Activated CD4-positive, CD25-positive, alpha-beta regulatory T cell treated with anti-CD3 and anti-CD28 coated beads, Interleukin-2, amount 50 U/mL, for 16 hours (primary cell): Measurements from ENCODE around the gene GSG1L2.
"Not testable (repeated sequence)": the region's sequence is repeated elsewhere in the genome, so short reads cannot be mapped to it uniquely, and the experiment has no call there.

Experiments
- DNase-seq: peaks from one replicate; pipeline ENCODE4 v3.0.0-alpha.2; 2020; ENCODE audit warnings: low read depth, low spot score

GSG1L2 gene

GRCh38 chr17:9790889-9791876, 30.7 kb downstream of the GSG1L2 start, which contains the start of gene DHRS7C:
Gene DHRS7C, minus strand, starts transcription at chr17:9791592. Its CDS starts 308 bp downstream, at chr17:9791284.
- DNase-seq, result no peak

GRCh38 chr17:9790316-9790715, 31.6 kb downstream of the GSG1L2 start:
- no peak for DNase-seq

DNA sequence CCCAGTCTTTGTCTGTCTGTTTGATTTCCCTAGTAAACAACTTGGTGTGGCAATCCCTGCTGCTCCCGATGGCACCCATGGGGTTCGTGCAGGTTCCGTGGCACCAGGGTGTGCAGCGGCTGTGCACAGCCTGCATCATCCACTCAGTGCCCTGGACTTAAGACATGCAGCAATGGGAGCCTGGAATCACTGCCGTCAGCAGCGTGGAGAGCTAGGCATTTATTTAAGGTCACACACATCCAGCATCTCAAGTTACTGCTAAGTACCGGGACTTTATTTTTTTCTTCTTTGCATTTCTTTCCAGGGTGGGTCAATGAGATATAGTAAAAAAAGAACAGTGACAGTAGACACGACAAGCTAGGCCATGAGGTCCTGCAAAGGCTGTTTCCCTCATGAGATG, 33.3 kb downstream of the GSG1L2 start:
- no peak for DNase-seq

DNA sequence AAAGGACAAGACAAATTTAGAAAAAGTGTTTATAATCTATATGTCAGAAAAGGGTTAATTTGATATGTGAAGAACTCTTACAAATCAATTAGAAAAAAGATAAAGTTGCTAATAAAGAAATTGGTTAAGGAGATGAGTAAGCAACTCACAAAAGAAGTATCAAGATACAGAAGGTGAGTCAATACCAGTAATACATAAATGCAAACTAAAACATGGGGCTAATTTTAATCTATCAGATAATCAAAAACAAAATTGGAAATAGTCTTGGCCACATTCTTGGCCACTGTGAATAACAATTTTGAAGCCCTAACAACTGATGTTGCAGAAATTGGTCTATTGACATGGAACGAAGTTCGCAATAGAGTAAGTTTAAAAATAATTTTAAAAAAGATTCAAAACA, 37.3 kb downstream of the GSG1L2 start:
- no peak for DNase-seq

GRCh38 chr17:9783465-9783864, 38.4 kb downstream of the GSG1L2 start:
- DNase-seq, result not testable (repeated sequence)

- DNase-seq, result no peak
These were observed 38.8 kb downstream of the GSG1L2 start for GRCh38 chr17:9783050-9783449.

DNA sequence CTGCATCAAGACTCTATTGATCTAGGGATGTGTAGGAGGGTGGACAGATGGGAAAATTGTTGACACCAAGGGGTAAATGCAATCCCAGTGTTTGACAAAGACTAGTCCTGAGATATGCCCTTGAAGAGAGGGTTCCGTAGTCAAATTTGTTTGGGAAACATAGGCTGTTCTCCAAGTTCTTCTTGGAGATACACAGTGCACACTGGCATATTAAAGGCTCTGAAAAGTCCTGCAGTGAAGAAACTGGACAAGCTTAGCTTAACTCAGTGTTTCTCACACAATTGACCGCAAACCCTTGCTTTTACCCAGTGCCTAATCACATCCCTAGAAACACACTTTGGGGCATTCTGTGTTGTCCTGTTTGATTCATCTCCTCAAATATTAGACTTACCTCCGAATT, 41.3 kb downstream of the GSG1L2 start:
- no peak for DNase-seq

- no peak for DNase-seq
These were observed 45.0 kb downstream of the GSG1L2 start for GRCh38 chr17:9776911-9777310.

GRCh38 chr17:9772658-9773057, 49.2 kb downstream of the GSG1L2 start:
- no peak for DNase-seq

- no peak for DNase-seq
These were observed 50.4 kb downstream of the GSG1L2 start for GRCh38 chr17:9771465-9771864.

DNA sequence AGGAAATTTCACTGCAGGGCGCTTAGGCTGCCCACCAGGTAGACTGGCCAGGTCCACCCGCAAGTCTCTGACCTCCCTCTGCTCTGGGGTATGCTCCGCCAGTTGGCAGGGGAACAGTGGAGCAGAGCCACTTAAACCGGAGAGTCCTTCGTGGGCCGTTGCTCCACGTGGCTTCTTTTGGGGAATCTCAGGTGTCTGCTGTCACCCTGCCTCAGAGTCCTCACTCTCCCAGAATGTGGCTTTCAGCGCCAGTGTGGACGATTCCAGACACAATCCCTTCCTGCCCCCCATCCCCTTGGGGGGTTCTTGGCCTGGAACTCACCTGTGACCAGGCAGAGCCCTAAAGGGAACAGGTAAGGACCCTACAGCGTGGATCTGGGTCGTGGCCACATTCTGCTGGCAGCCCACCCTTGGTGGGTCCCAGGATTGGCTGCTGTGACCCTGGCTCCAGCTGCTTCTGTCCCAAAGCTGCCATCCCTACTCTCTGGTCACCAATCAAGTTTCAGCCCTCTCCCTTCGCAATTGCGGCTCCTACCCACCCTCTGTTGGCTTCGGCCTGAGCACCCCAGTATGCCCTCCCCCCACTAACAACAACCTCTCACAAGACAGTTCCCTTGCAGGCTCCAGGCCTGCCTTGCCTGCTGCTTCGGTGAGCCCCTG, 52.7 kb downstream of the GSG1L2 start:
- DNase-seq, result no peak

- DNase-seq, result no peak
These were observed 53.4 kb downstream of the GSG1L2 start for GRCh38 chr17:9768381-9768934.

- no peak for DNase-seq
These were observed 54.4 kb downstream of the GSG1L2 start for GRCh38 chr17:9767432-9767991.

GRCh38 chr17:9766970-9767369, 54.9 kb downstream of the GSG1L2 start:
- DNase-seq, result no peak

- no peak for DNase-seq
These were observed 56.6 kb downstream of the GSG1L2 start for GRCh38 chr17:9765322-9765721.

- no peak for DNase-seq
These were observed 58.2 kb downstream of the GSG1L2 start for GRCh38 chr17:9763643-9764042.

DNA sequence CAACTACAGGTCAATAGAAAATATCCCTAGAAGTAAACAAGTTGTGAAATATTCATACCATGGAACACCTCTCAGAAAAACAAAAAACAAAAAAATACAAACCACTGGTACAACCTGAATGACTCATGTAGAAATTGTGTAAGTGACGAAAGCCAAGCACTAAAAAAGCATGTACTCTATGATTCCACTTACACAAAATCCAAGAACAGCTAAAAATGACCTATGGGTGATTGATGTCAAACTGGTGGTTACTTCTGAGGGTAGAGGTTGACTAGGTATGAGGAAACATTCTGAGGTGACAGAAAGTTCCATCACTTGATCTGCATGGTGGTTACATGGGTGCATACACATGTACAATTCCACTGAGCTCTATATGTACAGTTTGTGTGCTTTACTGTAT, 61.6 kb downstream of the GSG1L2 start:
- no peak for DNase-seq

DNA sequence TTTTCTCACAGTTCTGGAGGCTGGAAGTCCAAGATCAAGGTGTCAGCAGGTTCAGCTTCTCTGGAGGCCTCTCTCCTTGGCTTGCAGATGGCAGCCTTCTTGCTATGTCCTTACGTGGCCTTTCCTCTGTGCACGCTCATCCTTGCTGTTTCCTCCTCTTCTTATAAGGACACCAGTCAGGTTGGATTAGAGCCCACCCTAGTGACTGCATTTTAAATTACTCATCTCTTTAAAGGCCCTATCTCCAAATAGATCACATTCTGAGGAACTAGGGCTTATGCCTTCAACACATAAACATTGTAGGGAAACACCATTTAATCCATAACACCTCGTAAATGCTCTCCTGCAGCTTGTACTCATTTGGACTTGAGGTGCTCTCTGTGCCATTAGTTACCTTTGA, 66.8 kb downstream of the GSG1L2 start:
- DNase-seq, result no peak
